GM12878 (cell line): ENCODE data around the gene PARP8. TPM values are rescaled to one million over a fixed set of nuclear protein-coding genes. Genes with fewer than 3 reads are reported as not detected.

ENCODE experiments used
- BHLHE40 ChIP-seq, 2 experiments: fragments of 450-650 bp in 1 of 2; IDR thresholded peaks; 2 replicates each; pipeline ENCODE4 v1.6.1; 2011 to 2017; ENCODE audit warnings: low read depth in 2 of 2, borderline replicate concordance in 1 of 2, improper control_type of control experiment in 1 of 2, low read length in 1 of 2, mild to moderate bottlenecking in 1 of 2
- NRF1 ChIP-seq: conservative IDR thresholded peaks from 2 replicates; pipeline ENCODE4 v1.6.1; 2011; ENCODE audit warnings: mild to moderate bottlenecking, low read depth, low read length, improper control_type of control experiment
- ZNF217 ChIP-seq: fragments of 450-650 bp; IDR thresholded peaks from 2 replicates; pipeline ENCODE4 v1.6.1; 2017; ENCODE audit warnings: antibody characterized with exemption, mild to moderate bottlenecking
- polyA plus RNA-seq, 11 experiments: library from polyadenylated mRNA; depleted of rRNA in 4 of 11; unstranded in 6 of 11; stranded (reverse) in 5 of 11; fragments of >200 nt; fragmentation: Nextera tagmentation in 4 of 11; fragmentation: Illumina TruSeq in 1 of 11; extraction: Ambion mirVana in 4 of 11; extraction: Trizol in 1 of 11; gene quantifications; 1 replicate in 1 of 11; 2 replicates in 10 of 11; pipeline versions ENCODE4 v1.2.1 to v1.2.3, GENCODE V29; 2011 to 2016; ENCODE audit warnings: inconsistent platforms in 2 of 11, missing spikeins in 2 of 11, low read depth in 1 of 11
- total RNA-seq, 4 experiments: library from RNA; depleted of rRNA in 3 of 4; stranded (reverse); fragments of >200 nt in 3 of 4; fragmentation: Illumina TruSeq in 1 of 4; extraction: Trizol in 1 of 4; gene quantifications; 2 replicates each; pipeline versions ENCODE4 v1.2.1 to v1.2.3, GENCODE V29; 2013 to 2021
- TF ChIP-seq, protein P1 (sequence below): IDR thresholded peaks from 2 replicates; pipeline ENCODE4 v1.6.1; 2011; ENCODE audit warnings: mild to moderate bottlenecking, low read depth, low read length, moderate library complexity; ENCODE audit not compliant: insufficient replicate concordance
- TF ChIP-seq, protein P2 (sequence below): IDR thresholded peaks from 2 replicates; pipeline ENCODE4 v1.6.1; 2012; ENCODE audit warnings: low read length, inconsistent platforms
- TF ChIP-seq, protein P3 (sequence below): fragments of 450-650 bp; IDR thresholded peaks from 2 replicates; pipeline ENCODE4 v1.6.1; 2017; ENCODE audit warnings: mild to moderate bottlenecking, moderate library complexity
- TF ChIP-seq, protein P4 (sequence below): fragments of 450-650 bp; IDR thresholded peaks from 2 replicates; pipeline ENCODE4 v1.6.1; 2016; ENCODE audit warnings: mild to moderate bottlenecking
- TF ChIP-seq, protein P5 (sequence below): fragments of 450-650 bp; formaldehyde crosslinking; IDR thresholded peaks from 2 replicates; pipeline ENCODE4 v1.5.0; 2022; ENCODE audit warnings: mild to moderate bottlenecking, missing genetic modification characterization

PARP8 gene
- total and polyA plus RNA-seq, 10 of the 15 experiments (the other 5 are each of a cell fraction or from before 2014, with no cell fraction given): 9.1 to 65.2 (median 20.6) TPM

DNA sequence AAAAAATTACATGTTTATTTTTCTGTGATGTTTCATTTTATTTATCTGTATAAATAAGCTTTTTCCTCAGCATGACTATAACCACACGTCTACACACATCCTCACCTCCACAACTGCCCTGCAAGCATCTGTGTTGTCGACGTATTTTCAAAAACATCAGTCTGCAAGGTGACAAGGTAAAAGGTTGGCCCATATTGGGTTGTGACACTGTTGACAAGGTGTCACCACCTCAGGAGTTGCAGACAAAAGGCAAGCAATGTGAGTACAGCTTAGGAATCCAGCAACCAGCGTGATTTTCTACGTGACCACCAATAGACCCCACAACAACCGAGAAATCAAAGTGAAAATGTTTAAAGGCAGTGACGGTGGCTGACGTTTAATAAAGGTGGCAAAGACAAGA, 187.6 kb downstream of the PARP8 start (continued):
- TF ChIP-seq, protein P1, sequence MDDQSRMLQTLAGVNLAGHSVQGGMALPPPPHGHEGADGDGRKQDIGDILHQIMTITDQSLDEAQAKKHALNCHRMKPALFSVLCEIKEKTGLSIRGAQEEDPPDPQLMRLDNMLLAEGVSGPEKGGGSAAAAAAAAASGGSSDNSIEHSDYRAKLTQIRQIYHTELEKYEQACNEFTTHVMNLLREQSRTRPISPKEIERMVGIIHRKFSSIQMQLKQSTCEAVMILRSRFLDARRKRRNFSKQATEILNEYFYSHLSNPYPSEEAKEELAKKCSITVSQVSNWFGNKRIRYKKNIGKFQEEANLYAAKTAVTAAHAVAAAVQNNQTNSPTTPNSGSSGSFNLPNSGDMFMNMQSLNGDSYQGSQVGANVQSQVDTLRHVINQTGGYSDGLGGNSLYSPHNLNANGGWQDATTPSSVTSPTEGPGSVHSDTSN: no peak
- TF ChIP-seq ZNF217: no peak
- TF ChIP-seq, protein P2, sequence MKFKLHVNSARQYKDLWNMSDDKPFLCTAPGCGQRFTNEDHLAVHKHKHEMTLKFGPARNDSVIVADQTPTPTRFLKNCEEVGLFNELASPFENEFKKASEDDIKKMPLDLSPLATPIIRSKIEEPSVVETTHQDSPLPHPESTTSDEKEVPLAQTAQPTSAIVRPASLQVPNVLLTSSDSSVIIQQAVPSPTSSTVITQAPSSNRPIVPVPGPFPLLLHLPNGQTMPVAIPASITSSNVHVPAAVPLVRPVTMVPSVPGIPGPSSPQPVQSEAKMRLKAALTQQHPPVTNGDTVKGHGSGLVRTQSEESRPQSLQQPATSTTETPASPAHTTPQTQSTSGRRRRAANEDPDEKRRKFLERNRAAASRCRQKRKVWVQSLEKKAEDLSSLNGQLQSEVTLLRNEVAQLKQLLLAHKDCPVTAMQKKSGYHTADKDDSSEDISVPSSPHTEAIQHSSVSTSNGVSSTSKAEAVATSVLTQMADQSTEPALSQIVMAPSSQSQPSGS: no peak
- TF ChIP-seq NRF1: no peak
- TF ChIP-seq BHLHE40 (IDR thresholded peaks at IDR 0.05; ENCODE audit: borderline replicate concordance in 1 of 2, low read depth in 2 of 2, low read length in 1 of 2): no peak
- TF ChIP-seq, protein P3, sequence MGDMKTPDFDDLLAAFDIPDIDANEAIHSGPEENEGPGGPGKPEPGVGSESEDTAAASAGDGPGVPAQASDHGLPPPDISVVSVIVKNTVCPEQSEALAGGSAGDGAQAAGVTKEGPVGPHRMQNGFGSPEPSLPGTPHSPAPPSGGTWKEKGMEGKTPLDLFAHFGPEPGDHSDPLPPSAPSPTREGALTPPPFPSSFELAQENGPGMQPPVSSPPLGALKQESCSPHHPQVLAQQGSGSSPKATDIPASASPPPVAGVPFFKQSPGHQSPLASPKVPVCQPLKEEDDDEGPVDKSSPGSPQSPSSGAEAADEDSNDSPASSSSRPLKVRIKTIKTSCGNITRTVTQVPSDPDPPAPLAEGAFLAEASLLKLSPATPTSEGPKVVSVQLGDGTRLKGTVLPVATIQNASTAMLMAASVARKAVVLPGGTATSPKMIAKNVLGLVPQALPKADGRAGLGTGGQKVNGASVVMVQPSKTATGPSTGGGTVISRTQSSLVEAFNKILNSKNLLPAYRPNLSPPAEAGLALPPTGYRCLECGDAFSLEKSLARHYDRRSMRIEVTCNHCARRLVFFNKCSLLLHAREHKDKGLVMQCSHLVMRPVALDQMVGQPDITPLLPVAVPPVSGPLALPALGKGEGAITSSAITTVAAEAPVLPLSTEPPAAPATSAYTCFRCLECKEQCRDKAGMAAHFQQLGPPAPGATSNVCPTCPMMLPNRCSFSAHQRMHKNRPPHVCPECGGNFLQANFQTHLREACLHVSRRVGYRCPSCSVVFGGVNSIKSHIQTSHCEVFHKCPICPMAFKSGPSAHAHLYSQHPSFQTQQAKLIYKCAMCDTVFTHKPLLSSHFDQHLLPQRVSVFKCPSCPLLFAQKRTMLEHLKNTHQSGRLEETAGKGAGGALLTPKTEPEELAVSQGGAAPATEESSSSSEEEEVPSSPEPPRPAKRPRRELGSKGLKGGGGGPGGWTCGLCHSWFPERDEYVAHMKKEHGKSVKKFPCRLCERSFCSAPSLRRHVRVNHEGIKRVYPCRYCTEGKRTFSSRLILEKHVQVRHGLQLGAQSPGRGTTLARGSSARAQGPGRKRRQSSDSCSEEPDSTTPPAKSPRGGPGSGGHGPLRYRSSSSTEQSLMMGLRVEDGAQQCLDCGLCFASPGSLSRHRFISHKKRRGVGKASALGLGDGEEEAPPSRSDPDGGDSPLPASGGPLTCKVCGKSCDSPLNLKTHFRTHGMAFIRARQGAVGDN: no peak
- TF ChIP-seq, protein P4, sequence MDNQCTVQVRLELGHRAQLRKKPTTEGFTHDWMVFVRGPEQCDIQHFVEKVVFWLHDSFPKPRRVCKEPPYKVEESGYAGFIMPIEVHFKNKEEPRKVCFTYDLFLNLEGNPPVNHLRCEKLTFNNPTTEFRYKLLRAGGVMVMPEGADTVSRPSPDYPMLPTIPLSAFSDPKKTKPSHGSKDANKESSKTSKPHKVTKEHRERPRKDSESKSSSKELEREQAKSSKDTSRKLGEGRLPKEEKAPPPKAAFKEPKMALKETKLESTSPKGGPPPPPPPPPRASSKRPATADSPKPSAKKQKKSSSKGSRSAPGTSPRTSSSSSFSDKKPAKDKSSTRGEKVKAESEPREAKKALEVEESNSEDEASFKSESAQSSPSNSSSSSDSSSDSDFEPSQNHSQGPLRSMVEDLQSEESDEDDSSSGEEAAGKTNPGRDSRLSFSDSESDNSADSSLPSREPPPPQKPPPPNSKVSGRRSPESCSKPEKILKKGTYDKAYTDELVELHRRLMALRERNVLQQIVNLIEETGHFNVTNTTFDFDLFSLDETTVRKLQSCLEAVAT: no peak
- TF ChIP-seq, protein P5, sequence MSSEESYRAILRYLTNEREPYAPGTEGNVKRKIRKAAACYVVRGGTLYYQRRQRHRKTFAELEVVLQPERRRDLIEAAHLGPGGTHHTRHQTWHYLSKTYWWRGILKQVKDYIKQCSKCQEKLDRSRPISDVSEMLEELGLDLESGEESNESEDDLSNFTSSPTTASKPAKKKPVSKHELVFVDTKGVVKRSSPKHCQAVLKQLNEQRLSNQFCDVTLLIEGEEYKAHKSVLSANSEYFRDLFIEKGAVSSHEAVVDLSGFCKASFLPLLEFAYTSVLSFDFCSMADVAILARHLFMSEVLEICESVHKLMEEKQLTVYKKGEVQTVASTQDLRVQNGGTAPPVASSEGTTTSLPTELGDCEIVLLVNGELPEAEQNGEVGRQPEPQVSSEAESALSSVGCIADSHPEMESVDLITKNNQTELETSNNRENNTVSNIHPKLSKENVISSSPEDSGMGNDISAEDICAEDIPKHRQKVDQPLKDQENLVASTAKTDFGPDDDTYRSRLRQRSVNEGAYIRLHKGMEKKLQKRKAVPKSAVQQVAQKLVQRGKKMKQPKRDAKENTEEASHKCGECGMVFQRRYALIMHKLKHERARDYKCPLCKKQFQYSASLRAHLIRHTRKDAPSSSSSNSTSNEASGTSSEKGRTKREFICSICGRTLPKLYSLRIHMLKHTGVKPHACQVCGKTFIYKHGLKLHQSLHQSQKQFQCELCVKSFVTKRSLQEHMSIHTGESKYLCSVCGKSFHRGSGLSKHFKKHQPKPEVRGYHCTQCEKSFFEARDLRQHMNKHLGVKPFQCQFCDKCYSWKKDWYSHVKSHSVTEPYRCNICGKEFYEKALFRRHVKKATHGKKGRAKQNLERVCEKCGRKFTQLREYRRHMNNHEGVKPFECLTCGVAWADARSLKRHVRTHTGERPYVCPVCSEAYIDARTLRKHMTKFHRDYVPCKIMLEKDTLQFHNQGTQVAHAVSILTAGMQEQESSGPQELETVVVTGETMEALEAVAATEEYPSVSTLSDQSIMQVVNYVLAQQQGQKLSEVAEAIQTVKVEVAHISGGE (CRISPR knock-in tag): no peak
- TF ChIP-seq, all 136 proteins: peak for 0
